Karpas-422 (cell line): ENCODE measurements around the gene TEX261. TPM values are rescaled to one million over a fixed set of nuclear protein-coding genes. Genes with fewer than 3 reads are reported as not detected.

Experiments
- DNase-seq: peaks from one replicate; pipeline ENCODE4 v3.0.0-alpha.2; 2015
- H2AFZ ChIP-seq: fragments of 200-600 bp; sonication (generic); 2 replicates; pipeline ENCODE4 v1.6.1; 2014; ENCODE audit warnings: antibody characterized with exemption, low read length, mixed read lengths
- H3K27ac ChIP-seq: fragments of 200-600 bp; sonication (generic); 2 replicates; pipeline ENCODE4 v1.5.1; 2014; ENCODE audit warnings: mild to moderate bottlenecking, low read length, moderate library complexity
- H3K27me3 ChIP-seq: fragments of 200-600 bp; sonication (generic); 2 replicates; pipeline ENCODE4 v1.6.1; 2014; ENCODE audit warnings: low read length, mixed read lengths
- H3K36me3 ChIP-seq: fragments of 200-600 bp; sonication (generic); 2 replicates; pipeline ENCODE4 v1.6.1; 2014; ENCODE audit warnings: low read length, mixed read lengths; ENCODE audit not compliant: insufficient read depth
- H3K4me1 ChIP-seq: fragments of 200-600 bp; sonication (generic); 2 replicates; pipeline ENCODE4 v1.6.1; 2014; ENCODE audit warnings: mild to moderate bottlenecking, low read length, mixed read lengths
- H3K4me2 ChIP-seq: fragments of 200-600 bp; sonication (generic); 2 replicates; pipeline ENCODE4 v1.6.1; 2014; ENCODE audit warnings: low read length, low read depth, mild to moderate bottlenecking; ENCODE audit not compliant: poor library complexity, severe bottlenecking
- H3K4me3 ChIP-seq: fragments of 200-600 bp; sonication (generic); 2 replicates; pipeline ENCODE4 v1.5.1; 2014; ENCODE audit warnings: mild to moderate bottlenecking, antibody characterized with exemption, low read length, mixed read lengths
- H3K79me2 ChIP-seq: fragments of 200-600 bp; sonication (generic); 2 replicates; pipeline ENCODE4 v1.6.1; 2014; ENCODE audit warnings: mild to moderate bottlenecking, low read length, mixed read lengths
- H3K9ac ChIP-seq: fragments of 200-600 bp; sonication (generic); 2 replicates; pipeline ENCODE4 v1.6.0; 2014; ENCODE audit warnings: low read length
- H3K9me2 ChIP-seq: fragments of 200-600 bp; sonication (generic), shearing (Covaris generic); replicated peaks from 2 replicates; pipeline ENCODE4 v1.6.0; 2014; ENCODE audit warnings: mild to moderate bottlenecking, low read length, moderate library complexity; ENCODE audit not compliant: insufficient read depth
- H3K9me3 ChIP-seq: fragments of 300-700, 200-600 bp; sonication (generic); 2 replicates; pipeline ENCODE4 v1.6.1; 2014; ENCODE audit warnings: low read length, mixed read lengths
- H4K20me1 ChIP-seq: fragments of 200-600 bp; sonication (generic); 2 replicates; pipeline ENCODE4 v1.6.1; 2014; ENCODE audit warnings: mild to moderate bottlenecking, antibody characterized with exemption, low read length, low read depth; ENCODE audit not compliant: insufficient read depth
- small RNA-seq: library from RNA; depleted of rRNA; stranded (forward); fragments of <200 nt; gene quantifications from one replicate; pipeline ENCODE3, GENCODE V24; 2014
- total RNA-seq: library from RNA; depleted of rRNA; stranded (reverse); fragments of >200 nt; shearing (Covaris generic); gene quantifications from 2 replicates; pipeline ENCODE4 v1.2.3, GENCODE V29; 2014; ENCODE audit warnings: low replicate concordance; rRNA removed

The TEX261 gene
- total RNA-seq, 1 experiment from 2014 or later = 69.2 TPM

DNA sequence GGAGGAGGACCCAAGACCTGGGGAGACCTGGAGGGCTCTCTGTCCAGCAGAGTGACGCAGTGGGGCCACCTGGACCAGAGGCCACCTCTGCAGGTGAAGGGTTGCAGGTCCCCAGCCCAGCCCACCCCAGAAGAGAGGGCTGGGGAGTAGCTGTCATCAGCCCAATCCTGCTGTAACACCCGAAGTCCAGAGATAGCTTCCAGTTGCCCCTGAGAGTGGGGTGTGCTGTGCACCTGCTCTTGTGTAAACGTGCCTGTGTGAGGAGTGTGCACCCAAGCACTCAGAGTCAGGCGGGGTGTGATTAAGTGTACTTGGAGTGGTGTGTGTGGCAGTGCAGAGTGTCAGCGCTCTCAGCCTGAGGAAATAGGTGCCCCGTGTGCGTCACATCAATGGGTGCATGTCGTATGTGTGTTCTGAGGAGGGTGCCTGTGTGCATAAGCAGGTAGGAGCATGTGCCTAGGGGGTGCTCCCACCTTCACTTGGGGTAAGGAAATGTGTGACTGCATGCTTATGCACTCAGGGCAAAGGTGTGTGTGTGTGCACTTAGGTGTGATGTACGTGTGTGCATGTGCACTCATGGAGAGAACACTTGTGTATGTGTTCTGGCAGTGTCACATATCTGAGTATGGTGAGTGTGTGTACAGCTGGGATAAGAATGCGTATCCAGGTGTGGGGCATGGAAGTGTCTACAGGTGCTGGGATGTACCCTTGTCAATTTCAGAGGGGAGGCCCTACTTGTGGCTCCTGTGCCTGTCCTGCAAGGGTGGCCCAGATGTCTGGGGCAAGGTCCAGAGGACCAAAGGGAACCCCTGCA, 58.3 kb downstream of the TEX261 start:
- H3K4me3 ChIP-seq = no peak overlapping the region
- H3K9ac ChIP-seq = no peak overlapping the region
- no peaks in the 10 kb centered on the region for H3K9me3 ChIP-seq
- no peak overlapping the region for H3K4me2 ChIP-seq
- no peaks in the 10 kb centered on the region for H3K9me2 ChIP-seq
- no peaks in the 10 kb centered on the region for H3K36me3 ChIP-seq
- H3K79me2 ChIP-seq = no peaks in the 10 kb centered on the region
- no peaks in the 10 kb centered on the region for H3K4me1 ChIP-seq
- no peak for DNase-seq
- H3K27ac ChIP-seq = no peak overlapping the region
- no peaks in the 10 kb centered on the region for H4K20me1 ChIP-seq
- H2AFZ ChIP-seq = no peak overlapping the region
- no peaks in the 10 kb centered on the region for H3K27me3 ChIP-seq

Small RNAs within 50 kb of the gene (small RNA-seq; reads per million reads assigned to genes)
- not detected for gene RN7SL160P

Other genes starting within 250 kb of the TEX261 start
- not detected in 2 replicates for gene ADD2, start 226.7 kb downstream of the TEX261 start, total RNA-seq
- gene FIGLA, start 204.2 kb downstream of the TEX261 start, total RNA-seq = not detected in 2 replicates
- gene CLEC4F, start 174.3 kb downstream of the TEX261 start, total RNA-seq = not detected in 2 replicates
- not detected in 2 replicates for gene CD207, start 159.1 kb downstream of the TEX261 start, total RNA-seq
- not detected in 2 replicates for gene VAX2, start 94.3 kb downstream of the TEX261 start, total RNA-seq
- gene ATP6V1B1, start 59.0 kb downstream of the TEX261 start, total RNA-seq = not detected in 2 replicates
- gene ANKRD53, start 16.2 kb downstream of the TEX261 start, total RNA-seq = 0.14 TPM in 1 of 2 replicates, not detected in the other
- gene NAGK, start 73.8 kb upstream of the TEX261 start, total RNA-seq = 38.2 and 57.3 TPM in 2 replicates
- gene MCEE, start 135.4 kb upstream of the TEX261 start, total RNA-seq = 22.3 and 27.9 TPM in 2 replicates
- 24.4 and 26.8 TPM in 2 replicates for gene MPHOSPH10, start 135.8 kb upstream of the TEX261 start, total RNA-seq
- gene PAIP2B, start 232.2 kb upstream of the TEX261 start, total RNA-seq = 2.6 and 5.6 TPM in 2 replicates